KMS-11 (cell line): ENCODE measurements around the gene SAG.

Experiments used
- H2AFZ ChIP-seq: fragments of 200-600 bp; sonication (generic); 2 replicates; pipeline ENCODE4 v1.6.1; 2016; ENCODE audit warnings: antibody characterized with exemption, mixed run types, low read depth
- H3K27ac ChIP-seq: fragments of 200-600 bp; sonication (generic); 2 replicates; pipeline ENCODE4 v1.6.1; 2016; ENCODE audit warnings: mild to moderate bottlenecking, mixed run types
- H3K27me3 ChIP-seq: fragments of 200-600 bp; sonication (generic); 2 replicates; pipeline ENCODE4 v1.6.1; 2017; ENCODE audit warnings: mild to moderate bottlenecking, low read depth, mixed run types, moderate library complexity; ENCODE audit not compliant: insufficient read depth
- H3K36me3 ChIP-seq: fragments of 200-600 bp; sonication (generic); 2 replicates; pipeline ENCODE4 v1.6.1; 2017; ENCODE audit warnings: mild to moderate bottlenecking, mixed run types; ENCODE audit not compliant: insufficient read depth
- H3K4me1 ChIP-seq: fragments of 200-600 bp; sonication (generic); 2 replicates; pipeline ENCODE4 v1.6.1; 2016; ENCODE audit warnings: mild to moderate bottlenecking, low read depth, mixed run types; ENCODE audit not compliant: poor library complexity, severe bottlenecking
- H3K4me2 ChIP-seq: fragments of 200-600 bp; sonication (generic); 2 replicates; pipeline ENCODE4 v1.7.0; 2016; ENCODE audit warnings: mild to moderate bottlenecking, mixed run types
- H3K4me3 ChIP-seq: fragments of 200-600 bp; sonication (generic); IDR thresholded peaks from 2 replicates; pipeline ENCODE4 v1.6.1; 2017; ENCODE audit warnings: low read depth, low read length, mixed read lengths; ENCODE audit not compliant: insufficient read depth
- H3K79me2 ChIP-seq: fragments of 200-600 bp; sonication (generic); 2 replicates; pipeline ENCODE4 v1.6.1; 2016; ENCODE audit warnings: low read depth, mixed run types; ENCODE audit not compliant: insufficient read depth
- H3K9ac ChIP-seq: fragments of 200-600 bp; sonication (generic); 2 replicates; pipeline ENCODE4 v1.6.1; 2016; ENCODE audit warnings: mild to moderate bottlenecking, mixed run types
- H4K20me1 ChIP-seq: fragments of 200-600 bp; sonication (generic); 2 replicates; pipeline ENCODE4 v1.6.1; 2016; ENCODE audit warnings: mild to moderate bottlenecking, mixed run types; ENCODE audit not compliant: insufficient read depth
- CTCF ChIP-seq: fragments of 200-600 bp; sonication (generic); conservative IDR thresholded peaks from 2 replicates; pipeline ENCODE4 v1.6.1; 2017; ENCODE audit warnings: low read depth, mild to moderate bottlenecking, antibody characterized with exemption, low read length, moderate library complexity, mixed read lengths

SAG gene

GRCh38 chr2:233343171-233343705, 35.6 kb downstream of the SAG start:
- Histone ChIP-seq H3K4me3 (no peak overlapping the region), H3K36me3 (no peaks in the 10 kb centered on the region), H3K9ac (no peak overlapping the region), H4K20me1 (no peaks in the 10 kb centered on the region), H2AFZ (no peak overlapping the region), H3K4me2 (no peak overlapping the region), H3K27me3 (no peaks in the 10 kb centered on the region), H3K4me1 (no peaks in the 10 kb centered on the region), H3K27ac (no peak overlapping the region), H3K79me2 (no peaks in the 10 kb centered on the region)
- no peak for TF ChIP-seq CTCF

DNA sequence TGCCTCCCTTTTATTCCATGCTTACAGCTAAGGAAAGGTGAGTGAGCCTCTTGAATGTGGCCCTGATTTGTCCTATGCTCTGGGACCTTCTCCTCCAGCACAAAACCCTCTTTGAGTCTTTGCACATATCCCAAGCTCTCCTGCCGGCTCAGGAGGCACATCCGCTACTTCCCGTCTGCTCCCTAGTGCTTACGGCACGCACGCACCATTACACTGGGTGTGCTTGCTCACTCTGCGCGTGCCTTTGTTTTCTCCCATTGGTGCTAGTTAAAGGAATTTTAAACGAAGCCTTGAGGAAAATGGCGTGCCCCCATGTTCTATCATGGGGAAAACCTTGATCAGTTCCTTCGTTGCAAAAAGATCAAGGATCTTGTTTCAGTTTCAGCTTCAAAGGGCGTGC, 38.8 kb downstream of the SAG start:
- no peak overlapping the region for H3K27ac ChIP-seq
- no peak overlapping the region for H3K9ac ChIP-seq
- H3K36me3 ChIP-seq = no peaks in the 10 kb centered on the region
- no peak overlapping the region for H2AFZ ChIP-seq
- no peaks in the 10 kb centered on the region for H3K79me2 ChIP-seq
- H3K4me1 ChIP-seq = no peaks in the 10 kb centered on the region
- H3K27me3 ChIP-seq = no peaks in the 10 kb centered on the region
- H4K20me1 ChIP-seq = no peaks in the 10 kb centered on the region
- no peak overlapping the region for H3K4me2 ChIP-seq
- no peak for TF ChIP-seq CTCF
- no peak overlapping the region for H3K4me3 ChIP-seq

DNA sequence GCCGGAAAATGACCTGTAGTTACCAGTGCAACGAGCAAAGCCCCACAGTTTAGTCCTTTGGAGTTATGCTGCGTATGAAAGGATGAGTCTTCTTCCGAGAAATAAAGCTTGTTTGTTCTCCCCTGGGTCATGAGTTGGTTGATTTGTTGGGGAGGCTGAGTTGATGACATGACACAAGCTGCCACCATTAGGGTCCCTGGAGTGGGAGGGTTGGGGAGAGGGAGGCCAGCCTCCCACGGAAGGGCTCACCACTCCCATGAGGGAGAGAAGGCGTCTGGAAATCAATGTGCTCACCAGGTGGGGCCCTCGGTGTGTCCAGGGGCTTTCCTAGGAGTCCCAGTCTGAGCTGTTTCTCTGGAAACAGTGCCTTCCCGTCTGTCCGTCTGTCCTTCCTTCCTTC, 39.3 kb downstream of the SAG start:
- no peak overlapping the region for H3K9ac ChIP-seq
- H4K20me1 ChIP-seq = no peaks in the 10 kb centered on the region
- no peak overlapping the region for H2AFZ ChIP-seq
- no peak overlapping the region for H3K4me3 ChIP-seq
- H3K4me2 ChIP-seq = no peak overlapping the region
- H3K4me1 ChIP-seq = no peaks in the 10 kb centered on the region
- no peaks in the 10 kb centered on the region for H3K27me3 ChIP-seq
- no peaks in the 10 kb centered on the region for H3K36me3 ChIP-seq
- no peaks in the 10 kb centered on the region for H3K79me2 ChIP-seq
- H3K27ac ChIP-seq = no peak overlapping the region
- no peak for TF ChIP-seq CTCF

DNA sequence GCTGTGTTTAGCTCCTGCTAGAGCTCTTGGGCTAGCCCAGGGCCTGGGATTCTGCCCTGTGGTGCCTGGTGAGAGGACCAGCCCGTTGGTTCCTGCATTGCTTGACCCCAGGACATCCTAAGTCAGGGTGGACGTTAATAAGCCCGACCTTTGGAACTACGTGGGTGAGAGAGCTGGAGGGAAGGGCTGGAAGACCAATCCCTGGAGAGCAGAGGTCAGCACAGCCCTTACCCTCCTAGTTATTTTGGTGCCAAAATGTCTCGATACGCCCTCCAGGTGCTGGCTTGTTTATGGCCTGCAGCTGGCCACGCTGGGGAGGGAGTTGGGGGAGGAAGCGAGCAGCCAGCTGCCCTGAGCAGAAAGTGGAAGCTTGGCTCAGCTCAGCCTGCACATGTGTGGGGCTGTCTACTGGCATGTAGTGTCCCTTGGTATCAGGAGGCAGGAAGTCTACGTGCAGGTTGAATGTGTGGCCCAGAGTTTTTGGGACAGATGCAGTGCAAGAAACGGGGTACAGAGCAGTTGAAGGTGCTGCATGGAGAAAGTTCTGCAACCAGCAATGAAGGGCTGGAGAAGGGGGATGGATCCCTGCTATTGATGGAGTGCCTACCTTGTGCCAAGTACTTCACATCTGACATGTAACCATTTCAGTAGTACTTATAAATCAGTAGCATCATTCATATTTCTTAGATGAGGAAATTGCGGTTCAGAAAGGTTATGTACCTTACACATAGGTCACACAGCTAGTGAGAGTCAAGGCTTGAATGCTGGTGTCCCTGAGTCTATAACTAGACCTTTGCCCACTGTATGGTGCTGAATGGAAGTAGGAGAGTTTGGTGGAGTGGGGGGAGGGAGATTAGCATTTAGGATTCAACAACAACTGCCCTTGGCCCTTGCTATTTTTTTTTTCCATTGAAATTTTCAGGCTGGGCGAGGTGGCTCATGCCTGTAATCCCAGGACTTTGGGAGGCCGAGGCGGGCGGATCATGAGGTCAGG, 41.7 kb downstream of the SAG start:
- H4K20me1 ChIP-seq = no peaks in the 10 kb centered on the region
- no peak overlapping the region for H3K4me2 ChIP-seq
- peaks cover 6% of the 10 kb centered on the region for H3K4me1 ChIP-seq
- H3K79me2 ChIP-seq = no peaks in the 10 kb centered on the region
- H3K4me3 ChIP-seq = no peak overlapping the region
- H3K9ac ChIP-seq = no peak overlapping the region
- no peak for TF ChIP-seq CTCF
- no peak overlapping the region for H2AFZ ChIP-seq
- no peak overlapping the region for H3K27ac ChIP-seq
- no peaks in the 10 kb centered on the region for H3K36me3 ChIP-seq
- no peaks in the 10 kb centered on the region for H3K27me3 ChIP-seq
